ENCODE measurements around the gene TNRC6C. TPM values are rescaled to one million over a fixed set of nuclear protein-coding genes. Genes with fewer than 3 reads are reported as not detected.

TNRC6C gene
- total RNA-seq, 4 donors from 2014 or later, result 9.7 to 70.1 (median 23.2) TPM

DNA sequence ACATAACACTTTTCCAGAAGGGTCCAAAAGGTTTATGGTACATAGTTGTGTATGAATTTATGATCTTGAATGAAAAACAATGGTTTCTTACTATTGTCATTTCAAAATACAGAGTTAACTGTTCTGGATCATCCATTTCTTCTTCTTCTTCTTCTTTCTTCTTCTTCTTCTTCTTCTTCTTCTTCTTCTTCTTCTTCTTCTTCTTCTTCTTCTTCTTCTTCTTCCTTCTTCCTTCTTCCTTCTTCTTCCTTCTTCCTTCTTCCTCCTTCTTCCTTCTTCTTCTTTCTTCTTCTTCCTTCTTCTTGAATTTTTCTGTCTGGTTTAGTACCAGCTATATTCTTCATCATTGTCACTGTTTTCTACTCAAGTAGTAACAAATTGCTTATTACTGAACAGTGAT is 47.8 kb downstream of the TNRC6C start:
- H3K4me3 ChIP-seq, result no peak overlapping the region
- TF ChIP-seq, protein P1, sequence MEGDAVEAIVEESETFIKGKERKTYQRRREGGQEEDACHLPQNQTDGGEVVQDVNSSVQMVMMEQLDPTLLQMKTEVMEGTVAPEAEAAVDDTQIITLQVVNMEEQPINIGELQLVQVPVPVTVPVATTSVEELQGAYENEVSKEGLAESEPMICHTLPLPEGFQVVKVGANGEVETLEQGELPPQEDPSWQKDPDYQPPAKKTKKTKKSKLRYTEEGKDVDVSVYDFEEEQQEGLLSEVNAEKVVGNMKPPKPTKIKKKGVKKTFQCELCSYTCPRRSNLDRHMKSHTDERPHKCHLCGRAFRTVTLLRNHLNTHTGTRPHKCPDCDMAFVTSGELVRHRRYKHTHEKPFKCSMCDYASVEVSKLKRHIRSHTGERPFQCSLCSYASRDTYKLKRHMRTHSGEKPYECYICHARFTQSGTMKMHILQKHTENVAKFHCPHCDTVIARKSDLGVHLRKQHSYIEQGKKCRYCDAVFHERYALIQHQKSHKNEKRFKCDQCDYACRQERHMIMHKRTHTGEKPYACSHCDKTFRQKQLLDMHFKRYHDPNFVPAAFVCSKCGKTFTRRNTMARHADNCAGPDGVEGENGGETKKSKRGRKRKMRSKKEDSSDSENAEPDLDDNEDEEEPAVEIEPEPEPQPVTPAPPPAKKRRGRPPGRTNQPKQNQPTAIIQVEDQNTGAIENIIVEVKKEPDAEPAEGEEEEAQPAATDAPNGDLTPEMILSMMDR (IDR thresholded peaks at IDR 0.05), result no peak
- no peak for TF ChIP-seq POLR2A (IDR thresholded peaks at IDR 0.05)

DNA sequence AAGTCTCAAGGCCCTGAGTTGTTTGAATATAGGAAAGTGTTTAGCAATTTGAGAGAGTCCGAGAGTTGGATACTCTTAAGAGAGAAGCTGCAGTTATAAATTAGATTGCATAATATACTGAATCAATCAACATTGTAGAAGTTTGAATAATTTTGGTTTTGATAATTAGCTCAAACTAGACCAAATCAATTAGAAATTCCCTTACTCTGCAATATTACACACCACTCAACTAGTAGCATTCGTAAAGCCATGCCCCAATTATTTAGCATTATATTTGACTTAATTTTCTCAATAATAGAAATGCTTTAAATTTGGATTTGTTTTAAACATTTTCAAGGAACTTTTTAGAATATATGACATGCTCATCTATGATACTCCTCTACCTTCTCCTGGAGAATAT is 49.1 kb downstream of the TNRC6C start:
- H3K4me1 ChIP-seq, result no peaks in the 10 kb centered on the region
- no peak overlapping the region for H3K27ac ChIP-seq
- H3K27me3 ChIP-seq, result no peaks in the 10 kb centered on the region
- no peak overlapping the region for H3K4me3 ChIP-seq
- H3K36me3 ChIP-seq, result no peaks in the 10 kb centered on the region
- H3K9me3 ChIP-seq, result no peaks in the 10 kb centered on the region
- TF ChIP-seq POLR2A (IDR thresholded peaks at IDR 0.05), result no peak
- TF ChIP-seq, protein P1 (IDR thresholded peaks at IDR 0.05), result no peak
- no peak for DNase-seq

More for the DNA sequence above, 47.8 kb downstream of the TNRC6C start:
- no peak for DNase-seq
- H3K36me3 ChIP-seq, result no peaks in the 10 kb centered on the region
- H3K27me3 ChIP-seq, result no peaks in the 10 kb centered on the region
- no peaks in the 10 kb centered on the region for H3K4me1 ChIP-seq
- no peak overlapping the region for H3K27ac ChIP-seq
- no peaks in the 10 kb centered on the region for H3K9me3 ChIP-seq

DNA sequence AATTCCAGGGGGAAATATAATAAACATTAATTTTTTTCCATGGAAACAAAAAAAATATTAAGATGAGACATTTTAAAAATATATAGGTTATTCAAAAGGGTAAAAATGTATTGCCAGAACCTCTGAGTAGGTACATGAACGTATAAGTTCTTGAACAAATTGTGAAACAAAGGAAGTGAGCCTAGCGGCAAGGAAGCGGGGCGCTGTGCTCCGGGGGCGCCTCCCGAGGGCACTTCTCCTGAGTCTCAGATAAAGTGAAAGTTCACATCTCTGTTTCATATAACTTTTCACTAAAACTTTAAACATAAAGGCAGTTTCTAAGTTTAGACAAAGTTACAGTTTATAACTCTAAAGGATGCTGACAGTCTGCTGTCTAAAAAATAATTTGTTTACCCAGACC is 52.3 kb downstream of the TNRC6C start:
- DNase-seq, result no peak

DNA sequence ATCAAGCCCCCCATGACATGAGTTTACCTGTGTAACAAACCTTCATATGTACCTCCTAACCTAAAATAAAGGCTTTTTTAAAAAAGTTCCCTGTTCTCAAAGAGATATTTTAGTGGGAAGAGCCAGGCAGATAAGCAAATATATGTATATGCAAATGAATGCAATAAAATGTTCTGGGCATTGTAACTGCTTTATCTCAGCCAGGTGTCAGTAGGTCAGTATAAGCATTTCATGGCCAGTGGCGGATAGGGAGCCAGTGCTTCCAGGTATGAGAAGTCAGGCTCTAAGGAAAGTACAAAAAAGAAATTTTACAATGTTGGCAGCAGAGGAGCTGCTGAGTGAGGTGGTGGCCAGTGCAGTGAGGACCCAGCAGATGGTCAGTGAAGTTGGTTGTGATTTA is 53.9 kb downstream of the TNRC6C start:
- H3K27ac ChIP-seq, result no peak overlapping the region
- H3K4me1 ChIP-seq, result no peaks in the 10 kb centered on the region
- H3K36me3 ChIP-seq, result no peaks in the 10 kb centered on the region
- TF ChIP-seq POLR2A (IDR thresholded peaks at IDR 0.05), result no peak
- TF ChIP-seq, protein P1 (IDR thresholded peaks at IDR 0.05), result no peak
- no peaks in the 10 kb centered on the region for H3K27me3 ChIP-seq
- H3K9me3 ChIP-seq, result no peaks in the 10 kb centered on the region
- no peak overlapping the region for H3K4me3 ChIP-seq
- DNase-seq, result no peak

More for the DNA sequence above, 52.3 kb downstream of the TNRC6C start:
- no peaks in the 10 kb centered on the region for H3K36me3 ChIP-seq
- no peaks in the 10 kb centered on the region for H3K9me3 ChIP-seq
- TF ChIP-seq POLR2A (IDR thresholded peaks at IDR 0.05), result no peak
- TF ChIP-seq, protein P1 (IDR thresholded peaks at IDR 0.05), result no peak
- H3K4me1 ChIP-seq, result no peaks in the 10 kb centered on the region
- no peak overlapping the region for H3K4me3 ChIP-seq
- H3K27me3 ChIP-seq, result no peaks in the 10 kb centered on the region
- H3K27ac ChIP-seq, result no peak overlapping the region

DNA sequence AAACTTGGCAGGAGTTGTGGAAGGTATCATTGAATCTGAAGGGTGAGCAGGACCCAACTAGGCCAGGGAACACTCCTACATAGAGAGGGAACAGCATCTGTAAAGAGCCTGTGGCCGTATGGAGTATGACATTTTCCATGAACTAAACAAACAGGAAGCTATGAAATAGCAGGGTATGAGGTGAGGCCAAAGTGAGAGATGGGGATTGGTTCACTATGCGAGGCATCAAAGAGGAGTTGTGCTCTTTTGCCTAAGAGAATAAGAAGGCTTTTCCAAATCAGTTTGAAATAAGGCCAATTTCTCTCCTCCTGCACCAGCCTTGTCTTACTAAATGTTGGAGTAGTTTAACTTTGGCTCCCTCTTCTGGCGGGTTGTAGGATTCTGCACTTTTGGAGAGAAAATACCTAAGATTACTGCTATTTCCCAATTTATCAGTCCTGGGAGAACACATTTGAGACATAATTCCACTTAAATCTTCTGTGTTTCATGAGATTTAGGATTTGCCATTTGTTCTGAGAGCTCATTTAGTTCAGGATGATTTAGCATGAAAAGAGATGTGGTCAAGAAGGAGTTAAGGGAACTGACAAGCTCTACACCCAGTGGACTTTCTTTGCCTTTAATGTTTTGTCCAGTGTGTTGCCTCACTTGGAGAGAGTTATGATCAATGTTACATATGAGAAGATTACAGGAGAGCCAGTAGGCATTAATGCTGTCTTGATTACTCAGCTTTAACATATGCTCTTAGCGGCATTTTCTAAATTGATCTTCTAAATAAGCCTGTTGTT is 55.4 kb downstream of the TNRC6C start:
- Histone ChIP-seq H3K27ac (no peak overlapping the region), H3K4me3 (no peak overlapping the region), H3K36me3 (no peaks in the 10 kb centered on the region), H3K27me3 (no peaks in the 10 kb centered on the region), H3K9me3 (no peaks in the 10 kb centered on the region), H3K4me1 (no peaks in the 10 kb centered on the region)
- DNase-seq, result peak in 2 of 3 donors; percentile 45 to 77
- TF ChIP-seq, protein P1 (IDR thresholded peaks at IDR 0.05), result peak; percentile 71 to 89 (median 77)
- TF ChIP-seq POLR2A (IDR thresholded peaks at IDR 0.05), result no peak
